AG09319 (cell line): ENCODE results near the gene HOXA7.

Experiments used
- DNase-seq: peaks from one replicate; pipeline ENCODE4 v3.0.0-alpha.2; 2010; ENCODE audit warnings: low read depth; ENCODE audit errors: extremely low read depth
- TF ChIP-seq, protein P1 (sequence below): IDR thresholded peaks from 2 replicates; pipeline ENCODE4 v1.5.1; 2011; ENCODE audit warnings: low read depth, mild to moderate bottlenecking, inconsistent platforms, low read length, moderate library complexity

HOXA7 gene

DNA sequence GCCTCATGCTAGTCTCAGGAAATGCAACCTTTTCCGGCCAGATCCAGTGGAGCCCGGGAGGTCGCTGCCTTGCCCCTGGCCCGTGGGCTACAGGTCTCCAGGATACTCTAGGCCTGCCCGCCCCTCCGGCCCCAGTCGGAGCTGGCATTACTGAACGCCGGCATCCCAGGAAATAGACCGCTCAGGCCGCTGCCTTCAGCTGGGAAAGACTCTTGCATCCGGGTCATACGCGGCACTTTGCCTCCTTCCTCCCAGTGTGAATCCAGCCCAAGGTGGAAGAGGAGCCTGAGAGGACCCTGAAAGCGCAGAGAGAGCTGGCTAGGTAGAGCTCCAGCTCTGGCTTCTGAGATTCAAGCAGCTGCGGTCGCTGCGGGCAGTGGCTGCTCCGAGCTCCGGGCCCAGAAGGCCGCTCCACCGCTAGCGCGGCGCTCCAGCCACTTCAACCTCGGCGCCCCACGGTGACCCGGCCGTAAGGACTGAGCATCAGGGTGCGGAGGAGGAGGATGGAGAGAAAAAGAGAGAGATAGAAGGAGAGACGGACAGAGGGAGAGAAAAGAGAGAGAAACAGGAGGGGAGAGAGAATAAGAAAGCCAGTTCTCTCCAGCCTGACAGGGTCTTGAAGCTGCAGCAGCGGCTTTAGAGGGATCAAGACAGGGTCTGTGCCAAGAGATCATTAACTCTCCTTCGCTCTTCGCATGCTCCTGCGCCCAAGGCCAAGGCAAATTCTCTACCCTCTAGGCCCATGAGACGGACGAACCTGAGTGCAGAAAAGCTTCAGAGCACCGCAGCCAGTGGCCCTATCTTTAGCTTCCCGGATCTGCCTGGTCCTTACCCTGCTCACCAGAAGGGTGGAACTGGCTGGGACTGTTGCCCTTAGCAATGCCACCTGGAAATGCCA is 19.4 kb upstream of the HOXA7 start:
- TF ChIP-seq, protein P1, sequence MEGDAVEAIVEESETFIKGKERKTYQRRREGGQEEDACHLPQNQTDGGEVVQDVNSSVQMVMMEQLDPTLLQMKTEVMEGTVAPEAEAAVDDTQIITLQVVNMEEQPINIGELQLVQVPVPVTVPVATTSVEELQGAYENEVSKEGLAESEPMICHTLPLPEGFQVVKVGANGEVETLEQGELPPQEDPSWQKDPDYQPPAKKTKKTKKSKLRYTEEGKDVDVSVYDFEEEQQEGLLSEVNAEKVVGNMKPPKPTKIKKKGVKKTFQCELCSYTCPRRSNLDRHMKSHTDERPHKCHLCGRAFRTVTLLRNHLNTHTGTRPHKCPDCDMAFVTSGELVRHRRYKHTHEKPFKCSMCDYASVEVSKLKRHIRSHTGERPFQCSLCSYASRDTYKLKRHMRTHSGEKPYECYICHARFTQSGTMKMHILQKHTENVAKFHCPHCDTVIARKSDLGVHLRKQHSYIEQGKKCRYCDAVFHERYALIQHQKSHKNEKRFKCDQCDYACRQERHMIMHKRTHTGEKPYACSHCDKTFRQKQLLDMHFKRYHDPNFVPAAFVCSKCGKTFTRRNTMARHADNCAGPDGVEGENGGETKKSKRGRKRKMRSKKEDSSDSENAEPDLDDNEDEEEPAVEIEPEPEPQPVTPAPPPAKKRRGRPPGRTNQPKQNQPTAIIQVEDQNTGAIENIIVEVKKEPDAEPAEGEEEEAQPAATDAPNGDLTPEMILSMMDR = no peak
- DNase-seq = no peak

DNA sequence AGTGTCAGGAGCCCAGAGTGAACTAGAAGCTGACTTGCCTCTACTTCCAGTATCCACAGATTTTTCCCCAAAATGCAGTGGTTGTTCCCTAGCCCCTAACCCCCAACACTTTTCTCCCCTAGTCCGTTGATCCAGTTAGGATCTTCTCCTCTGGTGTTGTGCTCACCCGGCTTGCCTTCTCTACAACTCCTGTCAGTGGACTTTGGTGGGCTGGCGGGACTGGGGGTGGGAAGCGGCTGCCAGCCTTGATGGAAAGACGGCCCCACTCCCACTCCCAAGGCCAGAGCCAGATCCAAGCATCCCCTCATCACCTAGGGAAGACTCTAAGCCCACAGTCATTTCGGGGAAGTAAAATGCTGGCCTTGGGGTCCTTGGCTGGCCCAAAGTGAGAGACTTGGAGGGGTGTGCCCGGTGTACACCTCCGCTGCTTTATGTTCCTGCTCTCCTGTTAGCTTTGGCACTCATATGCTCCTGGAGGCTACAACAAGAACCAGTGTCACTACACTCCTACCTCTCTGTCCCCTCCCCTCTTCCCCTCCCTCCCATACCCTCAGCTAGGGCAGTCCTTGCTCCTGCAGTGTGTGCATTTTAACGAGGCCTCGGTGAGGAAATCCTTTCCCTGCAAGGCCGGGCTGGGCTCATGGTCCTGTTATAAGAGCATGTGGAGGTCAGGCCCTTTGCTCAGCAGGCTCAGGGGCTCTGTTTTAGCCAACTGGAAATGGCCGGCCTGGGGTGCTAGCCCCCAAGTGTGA is 18.6 kb upstream of the HOXA7 start:
- DNase-seq = no peak
- TF ChIP-seq, protein P1 = no peak

DNA sequence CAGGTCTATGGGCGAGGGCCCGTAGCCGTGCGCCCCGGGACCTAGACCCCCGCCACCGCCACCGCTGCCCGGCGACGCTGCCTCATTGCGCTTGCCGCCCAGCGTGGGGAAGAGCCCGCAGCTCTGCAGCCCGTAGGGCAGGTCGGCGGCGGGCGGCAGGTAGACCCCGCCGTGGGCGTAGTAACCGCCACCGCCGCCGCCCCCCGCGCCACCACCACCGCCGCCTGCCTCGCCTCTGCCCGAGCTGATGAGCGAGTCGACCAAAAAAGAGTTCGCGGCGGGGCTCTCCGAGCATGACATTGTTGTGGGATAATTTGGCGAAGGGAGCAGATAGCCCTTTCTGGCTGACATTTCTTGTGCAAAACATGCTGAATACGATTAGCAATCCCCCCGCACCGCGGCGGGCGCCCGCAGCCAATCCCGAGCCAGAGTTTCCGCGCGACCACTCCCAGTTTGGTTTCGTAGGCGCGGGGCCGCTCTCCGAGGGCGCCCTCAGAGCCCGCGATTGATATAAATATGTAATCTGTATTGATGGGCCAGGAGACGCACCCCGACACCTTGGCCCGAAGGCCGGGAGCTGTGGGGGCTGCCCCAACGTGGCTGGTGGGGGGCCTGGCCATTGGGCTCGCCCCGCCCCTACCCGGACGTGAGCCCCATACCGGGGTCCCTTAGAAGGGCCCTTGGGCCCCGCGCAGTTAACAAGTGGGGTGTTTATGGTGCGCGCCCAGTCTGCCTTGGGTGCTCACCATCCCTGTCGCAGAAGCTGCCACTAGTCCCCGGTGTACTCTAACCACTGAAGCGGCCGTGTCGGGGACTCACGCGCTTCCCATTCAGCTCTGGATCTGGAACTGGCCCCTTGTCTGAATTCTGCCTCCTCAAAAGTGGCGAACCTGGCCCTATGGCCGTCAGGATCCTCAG is 17.7 kb upstream of the HOXA7 start, which contains the start of gene HOXA10:
TSS of gene HOXA10 (minus strand) at position 365 of the 918 bp plus-strand sequence. CDS start at position 351, 14 bp downstream.
- DNase-seq = no peak
- TF ChIP-seq, protein P1 = no peak

DNA sequence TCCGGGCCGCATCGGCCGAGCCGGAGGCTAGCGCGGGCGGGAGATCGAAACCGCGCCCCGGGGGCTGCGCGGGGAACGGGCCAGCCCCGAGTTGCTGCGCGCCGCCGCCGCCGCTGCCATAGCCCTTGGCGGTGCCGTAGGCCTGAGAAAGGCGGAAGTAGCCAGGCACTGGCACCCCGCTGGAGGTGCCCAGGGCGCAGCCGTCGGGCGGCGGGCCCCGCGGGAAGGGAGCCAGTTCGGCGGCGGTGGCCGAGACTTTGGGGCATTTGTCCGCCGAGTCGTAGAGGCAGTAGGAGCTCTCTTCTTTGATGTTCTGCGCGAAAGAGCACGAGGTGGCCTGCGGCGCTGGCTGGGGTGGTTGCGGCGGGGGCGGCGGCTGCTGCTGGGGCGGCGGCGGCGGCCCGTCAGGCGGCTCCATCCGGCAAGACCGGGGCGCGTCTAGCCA is 17.1 kb upstream of the HOXA7 start:
- TF ChIP-seq, protein P1 = no peak
- no peak for DNase-seq

DNA sequence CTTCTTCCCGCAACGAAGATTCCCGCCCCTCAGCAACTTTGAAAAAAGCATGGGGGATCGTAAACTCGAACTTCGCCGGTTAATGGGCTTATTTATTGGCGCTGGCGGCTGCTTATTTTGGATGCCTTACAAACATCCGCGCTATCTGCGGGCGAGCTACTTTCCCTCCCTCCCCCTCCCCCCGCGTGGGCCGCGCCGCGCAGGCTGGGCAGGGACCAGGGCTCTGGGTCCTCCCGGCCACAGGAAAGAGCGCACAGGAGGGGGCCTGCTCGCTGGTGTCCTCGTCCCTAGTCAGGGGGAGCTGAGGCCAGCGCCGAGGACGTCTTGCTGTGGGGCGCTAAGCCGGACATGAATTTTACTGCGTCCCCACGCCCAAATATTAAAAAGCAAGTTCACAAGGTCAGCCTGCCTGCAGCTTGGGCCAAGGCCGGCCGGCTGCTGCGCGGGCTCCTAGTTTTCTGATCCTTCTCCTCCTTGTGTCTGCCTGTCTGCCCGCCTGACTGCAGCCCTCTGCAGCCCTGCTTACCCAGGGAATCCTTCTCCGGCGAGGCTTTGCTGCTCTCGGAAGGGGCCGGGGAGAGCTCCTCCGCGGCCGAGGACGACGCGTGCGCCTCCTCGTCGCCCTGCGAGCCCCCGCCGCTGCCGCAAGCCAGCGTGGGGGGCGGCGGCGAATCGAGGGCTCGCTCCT is 16.5 kb upstream of the HOXA7 start:
- DNase-seq = no peak
- TF ChIP-seq, protein P1 = no peak

DNA sequence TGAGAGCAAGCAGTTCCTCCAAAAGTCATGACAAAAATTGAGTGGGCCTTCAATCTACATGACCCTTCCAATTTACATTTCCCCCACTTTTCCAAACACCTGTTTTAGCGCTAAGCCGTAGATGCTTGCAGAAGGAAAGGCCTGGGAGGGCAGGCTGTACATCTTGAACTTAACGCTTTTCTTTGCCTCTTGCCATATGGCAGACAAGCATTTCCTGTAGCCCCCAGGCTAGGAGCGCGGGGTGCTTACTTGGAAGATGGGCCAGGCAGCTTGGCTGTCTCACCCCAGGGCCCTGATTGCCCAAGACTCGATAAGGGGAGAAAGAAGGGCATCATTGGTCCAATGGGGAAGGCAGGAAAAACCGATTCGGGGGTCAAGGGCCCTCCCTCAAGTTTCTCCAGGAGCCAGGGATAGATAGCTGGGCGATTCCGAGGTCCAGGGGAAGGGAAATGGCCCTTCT is 15.9 kb upstream of the HOXA7 start:
- TF ChIP-seq, protein P1 = no peak
- no peak for DNase-seq
